VCaP (cell line): ENCODE data around the gene CLEC4D.
"Not testable (repeated sequence)": the region's sequence is repeated elsewhere in the genome, so short reads cannot be mapped to it uniquely, and the experiment has no call there.

Experiments
- H3K27ac ChIP-seq: fragments of 450-650 bp; 2 replicates; pipeline ENCODE4 v1.5.1; 2017
- TF ChIP-seq, protein P1 (sequence below): fragments of 450-650 bp; conservative IDR thresholded peaks from 2 replicates; pipeline ENCODE4 v1.5.1; 2017; ENCODE audit warnings: mild to moderate bottlenecking, moderate library complexity

CLEC4D gene

DNA sequence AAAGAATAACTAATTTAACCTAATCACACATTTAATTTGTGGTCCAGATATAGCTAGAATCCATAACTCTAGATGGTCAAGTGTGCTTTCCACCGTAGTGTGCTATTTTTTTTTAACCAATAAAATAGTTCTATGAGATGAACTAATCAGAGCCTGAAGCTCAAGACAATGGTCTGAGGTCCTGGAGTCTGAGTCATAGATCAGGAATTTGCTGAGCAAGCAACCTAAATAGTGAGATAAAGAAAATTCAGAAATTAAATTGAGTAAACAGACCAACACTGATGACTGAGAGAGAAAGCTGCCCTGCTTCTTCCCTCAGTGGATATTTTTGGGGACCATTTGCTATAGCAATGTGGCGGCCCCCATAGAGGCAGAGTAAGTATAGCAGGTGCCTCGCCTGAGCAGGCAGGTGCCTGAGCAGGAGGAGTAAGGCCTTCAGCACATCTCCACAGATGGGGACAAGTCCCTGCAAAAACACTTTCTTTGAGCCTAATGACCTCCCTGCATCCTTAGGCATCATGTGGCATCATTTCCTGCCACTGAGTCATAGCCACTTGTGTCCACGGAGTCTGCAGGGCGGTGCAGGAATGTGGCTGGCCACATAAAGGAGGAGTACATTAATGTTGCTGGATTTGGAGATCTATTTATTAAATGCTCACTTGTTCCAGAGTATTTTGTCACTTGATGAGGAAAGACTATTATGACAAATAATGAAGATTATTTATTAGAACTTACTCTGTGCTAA lies 41.3 kb downstream of the CLEC4D start:
- TF ChIP-seq, protein P1, sequence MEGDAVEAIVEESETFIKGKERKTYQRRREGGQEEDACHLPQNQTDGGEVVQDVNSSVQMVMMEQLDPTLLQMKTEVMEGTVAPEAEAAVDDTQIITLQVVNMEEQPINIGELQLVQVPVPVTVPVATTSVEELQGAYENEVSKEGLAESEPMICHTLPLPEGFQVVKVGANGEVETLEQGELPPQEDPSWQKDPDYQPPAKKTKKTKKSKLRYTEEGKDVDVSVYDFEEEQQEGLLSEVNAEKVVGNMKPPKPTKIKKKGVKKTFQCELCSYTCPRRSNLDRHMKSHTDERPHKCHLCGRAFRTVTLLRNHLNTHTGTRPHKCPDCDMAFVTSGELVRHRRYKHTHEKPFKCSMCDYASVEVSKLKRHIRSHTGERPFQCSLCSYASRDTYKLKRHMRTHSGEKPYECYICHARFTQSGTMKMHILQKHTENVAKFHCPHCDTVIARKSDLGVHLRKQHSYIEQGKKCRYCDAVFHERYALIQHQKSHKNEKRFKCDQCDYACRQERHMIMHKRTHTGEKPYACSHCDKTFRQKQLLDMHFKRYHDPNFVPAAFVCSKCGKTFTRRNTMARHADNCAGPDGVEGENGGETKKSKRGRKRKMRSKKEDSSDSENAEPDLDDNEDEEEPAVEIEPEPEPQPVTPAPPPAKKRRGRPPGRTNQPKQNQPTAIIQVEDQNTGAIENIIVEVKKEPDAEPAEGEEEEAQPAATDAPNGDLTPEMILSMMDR: no peak
- no peak overlapping the region for H3K27ac ChIP-seq

DNA sequence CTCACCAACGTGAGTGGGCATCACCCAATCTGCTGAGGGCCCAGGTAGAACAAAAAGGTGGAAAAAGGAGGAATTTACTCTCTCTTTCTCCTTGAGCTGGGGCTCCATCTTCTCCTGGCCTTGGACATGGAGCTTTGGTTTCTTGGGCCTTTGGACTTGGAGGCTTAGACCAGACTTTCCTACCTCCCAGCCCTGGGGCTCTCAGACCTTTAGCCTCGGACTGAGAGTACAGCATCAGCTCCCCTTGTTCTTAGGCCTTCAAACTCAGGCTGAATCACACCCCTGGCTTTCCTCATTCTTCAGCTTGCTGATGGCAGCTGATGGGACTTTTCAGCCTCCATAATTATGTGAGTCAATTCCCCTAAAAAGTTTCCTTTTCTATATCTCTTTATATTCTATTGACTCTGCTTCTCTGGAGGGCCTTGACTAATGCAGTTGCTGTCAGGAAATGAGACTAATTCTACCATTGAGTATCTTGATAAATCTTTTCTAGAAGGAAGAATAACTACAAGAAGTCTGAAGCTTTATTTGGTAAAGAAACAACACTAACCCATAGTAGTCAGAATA lies 43.3 kb downstream of the CLEC4D start:
- H3K27ac ChIP-seq: no peak overlapping the region
- TF ChIP-seq, protein P1: no peak

DNA sequence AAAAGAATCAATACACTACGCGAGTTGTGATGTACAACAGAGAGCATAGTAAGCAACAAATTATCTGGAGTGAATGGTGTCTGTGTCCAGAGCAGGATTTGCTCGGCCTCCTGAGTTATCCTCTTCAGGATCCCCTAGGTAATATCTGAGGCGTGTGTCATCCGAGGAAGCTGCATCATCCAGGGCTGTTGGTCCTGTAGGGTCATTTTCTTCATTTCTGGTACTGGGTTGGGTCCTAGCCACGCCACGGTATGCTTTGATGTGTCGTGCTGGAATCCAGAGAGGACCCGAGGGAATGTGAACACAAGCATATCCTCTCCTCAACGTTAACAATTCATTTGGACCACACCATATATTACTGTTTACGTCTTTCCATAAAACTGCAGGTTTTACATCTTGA lies 46.4 kb downstream of the CLEC4D start:
- TF ChIP-seq, protein P1: no peak

DNA sequence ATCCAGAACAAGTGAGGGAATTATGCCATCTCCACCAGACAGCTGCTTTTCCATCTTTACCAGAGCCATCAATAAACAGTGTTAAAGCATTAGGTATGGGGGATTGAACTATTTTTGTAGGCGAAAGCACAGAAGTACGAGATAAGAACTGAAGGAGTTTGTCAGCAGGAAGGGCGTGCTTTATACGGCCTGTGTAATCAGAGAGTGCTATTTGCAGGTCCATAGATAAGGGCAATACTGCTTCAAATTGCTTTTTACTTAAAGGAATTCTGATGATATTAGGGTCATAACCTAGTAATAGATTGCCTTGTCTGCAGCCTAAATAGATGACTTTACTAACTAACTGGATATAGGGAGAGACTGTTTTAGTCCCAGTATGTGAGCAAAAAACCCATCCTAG lies 47.7 kb downstream of the CLEC4D start:
- TF ChIP-seq, protein P1: no peak
- no peak overlapping the region for H3K27ac ChIP-seq

More for the DNA sequence above, 46.4 kb downstream of the CLEC4D start:
- H3K27ac ChIP-seq: no peak overlapping the region

DNA sequence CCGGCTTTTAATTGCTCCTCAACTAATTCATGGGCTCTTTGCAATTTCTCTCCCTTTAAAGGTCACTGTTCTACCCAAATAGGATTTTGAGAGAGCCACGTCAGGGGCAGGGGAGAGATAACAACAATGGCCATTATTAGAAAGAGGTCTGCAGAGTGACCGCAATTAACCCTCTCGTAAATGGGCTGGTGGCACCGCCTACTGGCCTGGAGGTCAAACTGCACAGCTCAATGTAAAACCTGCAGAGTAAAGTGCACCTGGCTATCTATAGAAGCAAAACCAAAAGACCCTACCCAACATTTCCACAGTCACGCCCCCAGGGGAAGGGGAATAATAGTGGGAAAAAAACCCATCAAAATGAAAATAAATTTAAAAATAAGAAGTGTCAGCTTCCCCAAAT lies 49.0 kb downstream of the CLEC4D start:
- TF ChIP-seq, protein P1: no peak
- H3K27ac ChIP-seq: no peak overlapping the region

DNA sequence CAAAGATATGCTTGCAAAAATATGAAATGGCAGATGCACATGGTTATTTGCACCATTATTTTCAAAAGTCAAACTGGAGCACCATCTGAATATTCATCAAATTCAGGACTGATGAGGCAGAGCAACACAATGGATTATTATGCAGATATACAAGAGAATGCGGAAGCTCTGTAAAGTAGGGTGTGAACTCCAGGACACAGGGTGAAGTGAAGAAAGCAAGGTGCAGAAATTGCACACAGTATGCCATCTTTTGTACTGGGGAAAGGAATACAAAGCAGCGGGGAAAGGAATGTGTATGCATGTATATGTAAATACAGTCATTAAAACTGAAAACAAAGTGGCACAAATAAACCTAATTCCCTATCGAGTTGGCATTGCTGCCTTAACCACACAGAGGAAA lies 50.1 kb downstream of the CLEC4D start:
- TF ChIP-seq, protein P1: no peak
- H3K27ac ChIP-seq: no peak overlapping the region

DNA sequence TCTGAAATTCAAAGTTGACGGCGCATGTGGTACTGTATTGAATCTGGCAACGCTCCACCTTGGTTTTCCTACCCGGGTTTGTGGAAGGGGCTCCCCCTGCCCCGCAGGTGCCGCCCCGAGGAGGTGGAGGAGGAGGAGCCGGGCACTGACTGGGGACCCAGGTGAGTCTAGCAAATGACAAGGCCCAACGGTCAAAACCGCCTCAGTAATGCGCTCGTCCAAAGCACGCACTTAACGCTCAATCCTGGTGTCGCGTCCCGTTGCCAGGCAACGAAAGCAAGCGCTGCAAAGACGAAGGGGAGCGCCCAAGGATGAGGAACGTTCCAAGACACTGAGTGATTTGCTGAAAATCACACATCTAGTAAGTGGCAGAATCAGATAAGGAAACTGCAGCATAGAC lies 51.4 kb downstream of the CLEC4D start:
- TF ChIP-seq, protein P1: no peak
- no peak overlapping the region for H3K27ac ChIP-seq

DNA sequence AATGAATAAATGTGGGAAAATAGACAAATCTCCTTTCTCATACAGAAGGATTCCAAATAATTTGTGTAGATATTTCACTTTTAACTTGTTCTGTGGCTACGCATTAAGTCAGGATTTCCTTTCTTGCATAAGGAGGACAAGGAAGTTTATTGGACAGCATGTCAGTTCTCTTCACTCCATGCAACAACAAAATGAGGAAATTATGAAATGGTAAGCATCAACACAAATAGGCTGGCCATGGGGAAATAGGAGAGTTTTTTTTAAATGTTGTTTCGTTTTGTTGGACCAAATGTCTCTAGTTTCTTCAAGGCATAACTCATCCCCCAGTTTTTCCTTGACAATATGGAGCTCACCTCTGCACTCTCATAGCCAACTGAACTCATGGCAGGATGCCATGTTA lies 52.7 kb downstream of the CLEC4D start:
- not testable (repeated sequence) for H3K27ac ChIP-seq
